GM10266 (cell line): ENCODE data around the gene TBC1D14.

Source experiments
- DNase-seq: peaks from one replicate; pipeline ENCODE4 v3.0.0; 2012; ENCODE audit errors: extremely low spot score
- TF ChIP-seq, protein P1 (sequence below): IDR thresholded peaks from 2 replicates; pipeline ENCODE4 v1.5.1; 2012; ENCODE audit warnings: mild to moderate bottlenecking, low read depth; ENCODE audit not compliant: control insufficient read depth, insufficient read depth; ENCODE audit errors: missing control alignments

Gene TBC1D14

DNA sequence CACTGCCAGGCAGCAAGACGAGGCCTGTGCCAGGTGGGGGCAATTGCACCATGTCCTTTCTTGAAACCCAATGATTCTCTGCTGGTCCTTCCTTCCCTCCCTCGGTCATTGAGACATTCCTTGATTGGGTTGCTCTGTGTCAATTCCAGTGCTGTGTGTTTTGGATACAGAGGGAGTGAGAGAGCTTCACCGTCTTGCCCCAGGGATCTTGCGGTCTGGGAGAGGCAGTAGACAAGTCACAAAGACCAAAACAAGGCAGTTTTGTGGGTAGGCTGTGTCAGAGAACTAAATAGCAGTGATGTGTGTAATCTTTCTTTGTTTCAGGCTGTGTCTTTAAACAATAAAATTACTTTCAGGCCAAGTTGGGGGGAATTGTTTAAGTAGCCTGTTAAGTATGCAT, 94.7 kb downstream of the TBC1D14 start:
- TF ChIP-seq, protein P1, sequence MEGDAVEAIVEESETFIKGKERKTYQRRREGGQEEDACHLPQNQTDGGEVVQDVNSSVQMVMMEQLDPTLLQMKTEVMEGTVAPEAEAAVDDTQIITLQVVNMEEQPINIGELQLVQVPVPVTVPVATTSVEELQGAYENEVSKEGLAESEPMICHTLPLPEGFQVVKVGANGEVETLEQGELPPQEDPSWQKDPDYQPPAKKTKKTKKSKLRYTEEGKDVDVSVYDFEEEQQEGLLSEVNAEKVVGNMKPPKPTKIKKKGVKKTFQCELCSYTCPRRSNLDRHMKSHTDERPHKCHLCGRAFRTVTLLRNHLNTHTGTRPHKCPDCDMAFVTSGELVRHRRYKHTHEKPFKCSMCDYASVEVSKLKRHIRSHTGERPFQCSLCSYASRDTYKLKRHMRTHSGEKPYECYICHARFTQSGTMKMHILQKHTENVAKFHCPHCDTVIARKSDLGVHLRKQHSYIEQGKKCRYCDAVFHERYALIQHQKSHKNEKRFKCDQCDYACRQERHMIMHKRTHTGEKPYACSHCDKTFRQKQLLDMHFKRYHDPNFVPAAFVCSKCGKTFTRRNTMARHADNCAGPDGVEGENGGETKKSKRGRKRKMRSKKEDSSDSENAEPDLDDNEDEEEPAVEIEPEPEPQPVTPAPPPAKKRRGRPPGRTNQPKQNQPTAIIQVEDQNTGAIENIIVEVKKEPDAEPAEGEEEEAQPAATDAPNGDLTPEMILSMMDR, result no peak
- no peak for DNase-seq

DNA sequence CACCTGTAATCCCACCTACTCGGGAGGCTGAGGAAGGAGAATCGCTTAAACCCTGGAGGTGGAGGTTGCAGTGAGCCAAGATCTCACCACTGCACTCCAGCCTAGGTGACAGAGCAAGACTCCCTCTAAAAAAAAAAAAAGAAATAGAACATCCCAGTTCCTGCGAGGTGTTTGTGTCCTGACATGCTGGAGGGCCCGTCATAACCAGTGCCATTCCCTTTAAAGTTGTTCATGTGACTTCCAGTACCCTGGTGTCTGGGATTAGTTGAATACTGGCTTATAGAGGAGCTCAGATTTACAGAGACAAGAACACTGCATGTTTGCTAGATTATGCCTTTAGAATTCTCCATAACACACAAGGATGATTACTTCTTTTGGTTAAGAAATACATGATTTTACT, 95.9 kb downstream of the TBC1D14 start:
- TF ChIP-seq, protein P1, result no peak
- no peak for DNase-seq

DNA sequence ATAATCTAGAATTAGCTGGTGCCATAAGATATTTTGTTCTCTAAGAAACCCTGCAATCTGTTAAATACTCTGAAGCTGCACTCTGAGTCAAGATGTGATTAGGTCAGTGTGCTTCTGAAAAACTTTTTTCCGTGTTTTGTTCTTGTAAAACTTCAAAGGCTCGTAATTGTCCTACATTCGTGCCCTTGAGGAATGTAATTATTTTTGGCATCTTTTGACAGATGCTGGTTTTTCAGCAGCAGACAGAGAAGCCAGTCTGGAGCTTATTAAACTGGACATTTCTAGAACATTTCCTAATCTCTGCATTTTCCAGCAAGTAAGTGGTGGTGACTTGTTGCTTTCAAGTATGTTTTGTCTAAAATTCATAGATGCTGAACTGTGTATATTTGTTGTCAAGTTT, 96.8 kb downstream of the TBC1D14 start:
- TF ChIP-seq, protein P1, result no peak
- no peak for DNase-seq

DNA sequence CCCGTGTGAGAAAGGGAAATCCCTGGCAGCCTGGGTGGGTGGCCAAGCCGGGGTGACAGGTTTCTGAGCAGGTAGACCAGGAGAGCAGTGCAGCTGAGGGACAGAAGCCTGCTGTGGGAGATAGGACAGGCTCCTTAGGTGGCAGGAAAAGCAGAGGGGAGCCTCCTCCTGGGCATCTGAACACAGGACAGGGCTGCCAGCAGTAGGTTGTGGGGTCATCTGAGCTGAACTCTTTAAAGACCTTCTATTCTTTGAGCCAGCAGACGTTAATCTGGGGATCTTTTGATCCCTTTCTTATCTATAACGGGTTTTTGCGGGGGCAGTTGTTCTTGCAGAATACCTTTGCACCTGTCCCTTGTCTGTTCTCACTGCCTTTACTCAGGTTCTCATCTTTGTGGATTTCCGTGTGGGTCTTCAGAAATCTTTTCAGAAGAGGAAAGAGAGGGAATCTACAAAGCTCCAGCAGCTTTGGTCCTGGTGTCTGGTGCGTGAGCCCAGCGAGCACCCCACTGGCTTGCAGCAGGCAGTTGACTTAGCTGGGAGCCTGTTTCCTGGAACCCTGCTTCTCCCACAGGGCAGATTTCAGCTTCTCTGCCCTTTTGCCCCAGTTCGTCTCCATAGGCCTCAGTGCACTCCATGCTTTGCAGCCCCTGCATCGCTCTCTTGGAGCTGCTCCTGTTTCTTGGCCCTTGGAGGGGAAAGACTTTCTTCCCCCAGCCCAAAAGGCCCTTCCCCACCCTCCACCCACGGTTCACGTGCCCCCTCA, 97.7 kb downstream of the TBC1D14 start:
- no peak for DNase-seq
- TF ChIP-seq, protein P1, result no peak

DNA sequence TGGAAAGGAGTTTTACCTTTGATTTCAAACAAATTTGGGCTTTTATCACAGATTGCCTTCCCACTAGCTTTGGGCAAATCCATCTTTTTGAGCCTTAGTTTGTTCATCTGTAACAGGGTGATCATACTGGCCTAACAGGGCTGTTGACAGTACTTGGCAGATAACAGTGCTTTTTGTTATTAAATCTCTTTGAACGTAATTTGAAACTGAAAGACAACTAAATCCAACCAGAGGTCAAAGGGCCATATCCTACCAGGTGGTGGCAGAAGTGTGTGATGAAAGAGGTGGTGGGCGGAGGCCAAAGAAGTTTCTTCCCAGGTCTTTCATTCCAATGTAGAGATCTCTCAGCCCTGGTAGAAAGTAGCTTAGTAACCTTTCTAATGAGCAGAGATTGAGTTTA, 98.3 kb downstream of the TBC1D14 start:
- DNase-seq, result no peak
- TF ChIP-seq, protein P1, result no peak

DNA sequence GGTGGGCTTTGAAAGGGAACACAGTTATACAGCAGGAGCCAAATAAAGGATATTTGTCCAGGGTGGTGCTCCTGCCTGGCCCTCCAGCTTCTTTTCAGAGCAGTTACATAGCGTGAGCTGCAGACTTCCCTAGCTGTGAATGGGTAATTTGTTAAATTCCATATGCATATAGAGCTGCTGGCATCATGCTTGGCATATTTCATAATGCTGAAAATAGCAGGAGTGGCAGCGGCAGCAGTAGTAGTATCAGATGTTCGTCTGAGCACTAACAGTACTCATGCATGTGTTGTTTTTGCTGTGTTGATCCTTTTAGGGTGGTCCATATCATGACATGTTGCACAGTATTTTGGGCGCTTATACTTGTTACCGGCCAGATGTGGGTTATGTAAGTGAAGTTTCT, 99.9 kb downstream of the TBC1D14 start:
- TF ChIP-seq, protein P1, result no peak
- DNase-seq, result no peak

DNA sequence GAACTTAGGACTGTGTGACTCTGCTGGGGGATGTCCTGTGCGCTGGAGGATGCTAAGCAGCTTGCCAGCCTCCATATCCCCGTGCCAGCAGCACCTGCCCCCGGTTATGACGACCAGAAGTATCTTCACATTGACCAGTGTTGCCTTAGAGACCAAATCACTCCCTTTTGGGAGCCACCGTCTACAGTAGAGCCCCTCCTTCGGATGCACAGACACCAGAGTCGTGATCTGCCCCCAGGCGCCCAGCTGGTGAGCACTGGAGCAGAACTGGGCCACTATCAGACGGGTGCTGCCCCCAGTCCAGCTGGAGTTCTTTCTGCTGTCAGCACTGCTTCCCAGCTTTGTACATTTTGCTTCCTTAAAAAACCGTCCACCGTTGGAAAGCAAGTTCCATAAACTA, 103.5 kb downstream of the TBC1D14 start:
- TF ChIP-seq, protein P1, result no peak
- DNase-seq, result no peak
